ENCODE data around the gene FSHR.

DNA sequence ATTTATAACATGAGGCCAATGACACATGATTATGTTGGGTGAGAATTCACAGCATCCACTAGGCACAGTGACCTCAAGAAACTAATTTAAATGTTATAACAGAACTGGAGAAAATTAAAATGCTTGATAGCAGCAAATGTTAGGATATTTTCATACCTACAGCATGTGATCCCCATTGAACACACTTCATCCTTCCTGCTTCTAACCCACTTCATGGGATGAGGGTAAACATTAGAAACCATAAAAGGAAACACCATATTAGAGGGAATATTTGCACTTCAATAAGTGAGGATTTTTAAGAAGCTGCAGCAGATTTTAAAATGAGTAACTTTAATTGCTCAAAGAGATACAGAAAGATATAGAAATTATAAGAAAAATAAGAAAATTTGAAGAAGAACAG lies 117.1 kb downstream of the FSHR start:
- no peak for TF ChIP-seq EZH2 (IDR thresholded peaks at IDR 0.05)
- no peak for TF ChIP-seq POLR2AphosphoS5 (IDR thresholded peaks at IDR 0.05; ENCODE audit: borderline replicate concordance, low read depth, low read length)

Data from SK-N-MC (cell line).